Endothelial cell of umbilical vein (primary cell): ENCODE results near the gene GPD2.

Experiments
- EZH2 ChIP-seq: IDR thresholded peaks from 2 replicates; pipeline ENCODE4 v1.6.1; 2012; ENCODE audit warnings: borderline replicate concordance, low read depth, mild to moderate bottlenecking, moderate library complexity, low read length, inconsistent platforms; ENCODE audit not compliant: severe bottlenecking
- FOS ChIP-seq: IDR thresholded peaks from 2 replicates; pipeline ENCODE4 v1.6.1; 2011; ENCODE audit warnings: mild to moderate bottlenecking, low read length, moderate library complexity, borderline replicate concordance; ENCODE audit not compliant: insufficient read depth
- GATA2 ChIP-seq: IDR thresholded peaks from 2 replicates; pipeline ENCODE4 v1.7.0; 2011; ENCODE audit warnings: low read depth, mild to moderate bottlenecking, moderate library complexity, mixed read lengths, low read length; ENCODE audit not compliant: insufficient read length, insufficient read depth
- JUN ChIP-seq: IDR thresholded peaks from 2 replicates; pipeline ENCODE4 v1.6.1; 2011; ENCODE audit warnings: borderline replicate concordance, low read depth; ENCODE audit not compliant: insufficient read length, insufficient read depth
- MYC ChIP-seq: IDR thresholded peaks from one replicate; pipeline ENCODE4 v1.6.1; 2011; ENCODE audit warnings: mild to moderate bottlenecking, low read depth, low read length
- POLR2A ChIP-seq: IDR thresholded peaks from 2 replicates; pipeline ENCODE4 v1.6.1; 2012; ENCODE audit warnings: low read depth, mild to moderate bottlenecking, control low read depth, low read length
- POLR2AphosphoS5 ChIP-seq: IDR thresholded peaks from 2 replicates; pipeline ENCODE4 v1.6.1; 2012; ENCODE audit warnings: low read depth, mild to moderate bottlenecking, control low read depth, low read length, moderate library complexity; ENCODE audit not compliant: insufficient read depth
- TF ChIP-seq, protein P1 (sequence below), 2 donors: IDR thresholded peaks; 1 replicate in 1 of 2; 2 replicates in 1 of 2; pipeline ENCODE4 v1.5.1; 2011; ENCODE audit warnings: low read length in 2 of 2, mild to moderate bottlenecking in 2 of 2, moderate library complexity in 2 of 2, control low read depth in 1 of 2, inconsistent platforms in 1 of 2, low read depth in 1 of 2; ENCODE audit not compliant: insufficient read depth in 1 of 2; ENCODE audit errors: extremely low read depth in 1 of 2
- TF ChIP-seq, protein P2 (sequence below): IDR thresholded peaks from 2 replicates; pipeline ENCODE4 v1.6.1; 2011; ENCODE audit not compliant: insufficient read depth, insufficient read length

DNA sequence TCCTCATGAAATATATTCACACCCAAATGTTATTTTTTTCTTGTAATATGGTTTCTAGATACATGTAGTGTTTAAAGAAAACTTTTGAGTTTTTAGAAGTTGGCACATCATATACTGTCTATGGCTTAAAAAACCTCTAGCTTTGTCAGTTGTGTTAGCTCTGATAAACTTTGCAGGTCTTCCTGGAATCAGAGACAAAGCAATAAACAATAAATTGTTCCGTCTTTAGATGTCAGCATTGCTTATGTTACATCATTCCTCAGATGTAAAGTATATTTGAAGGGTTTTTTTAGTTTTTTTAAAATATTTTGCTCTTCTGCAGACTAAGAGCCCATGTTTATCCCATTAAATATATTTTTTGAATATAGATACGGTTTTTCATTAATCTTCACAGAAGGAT is 145.1 kb downstream of the GPD2 start:
- TF ChIP-seq POLR2A: no peak
- TF ChIP-seq EZH2: no peak
- TF ChIP-seq, protein P1, sequence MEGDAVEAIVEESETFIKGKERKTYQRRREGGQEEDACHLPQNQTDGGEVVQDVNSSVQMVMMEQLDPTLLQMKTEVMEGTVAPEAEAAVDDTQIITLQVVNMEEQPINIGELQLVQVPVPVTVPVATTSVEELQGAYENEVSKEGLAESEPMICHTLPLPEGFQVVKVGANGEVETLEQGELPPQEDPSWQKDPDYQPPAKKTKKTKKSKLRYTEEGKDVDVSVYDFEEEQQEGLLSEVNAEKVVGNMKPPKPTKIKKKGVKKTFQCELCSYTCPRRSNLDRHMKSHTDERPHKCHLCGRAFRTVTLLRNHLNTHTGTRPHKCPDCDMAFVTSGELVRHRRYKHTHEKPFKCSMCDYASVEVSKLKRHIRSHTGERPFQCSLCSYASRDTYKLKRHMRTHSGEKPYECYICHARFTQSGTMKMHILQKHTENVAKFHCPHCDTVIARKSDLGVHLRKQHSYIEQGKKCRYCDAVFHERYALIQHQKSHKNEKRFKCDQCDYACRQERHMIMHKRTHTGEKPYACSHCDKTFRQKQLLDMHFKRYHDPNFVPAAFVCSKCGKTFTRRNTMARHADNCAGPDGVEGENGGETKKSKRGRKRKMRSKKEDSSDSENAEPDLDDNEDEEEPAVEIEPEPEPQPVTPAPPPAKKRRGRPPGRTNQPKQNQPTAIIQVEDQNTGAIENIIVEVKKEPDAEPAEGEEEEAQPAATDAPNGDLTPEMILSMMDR (IDR thresholded peaks at IDR 0.05; ENCODE audit: extremely low read depth in 1 of 2, insufficient read depth in 1 of 2, low read depth in 1 of 2, low read length in 2 of 2): no peak
- TF ChIP-seq POLR2AphosphoS5: no peak
- TF ChIP-seq FOS: no peak
- TF ChIP-seq, protein P2, sequence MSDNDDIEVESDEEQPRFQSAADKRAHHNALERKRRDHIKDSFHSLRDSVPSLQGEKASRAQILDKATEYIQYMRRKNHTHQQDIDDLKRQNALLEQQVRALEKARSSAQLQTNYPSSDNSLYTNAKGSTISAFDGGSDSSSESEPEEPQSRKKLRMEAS: no peak
- no peak for TF ChIP-seq GATA2
- no peak for TF ChIP-seq MYC
- no peak for TF ChIP-seq JUN
